ENCODE data around the gene MED9. TPM values are rescaled to one million over a fixed set of nuclear protein-coding genes. Genes with fewer than 3 reads are reported as not detected.

MED9 gene
- total RNA-seq, 1 experiment from 2014 or later, result 12.7 TPM

DNA sequence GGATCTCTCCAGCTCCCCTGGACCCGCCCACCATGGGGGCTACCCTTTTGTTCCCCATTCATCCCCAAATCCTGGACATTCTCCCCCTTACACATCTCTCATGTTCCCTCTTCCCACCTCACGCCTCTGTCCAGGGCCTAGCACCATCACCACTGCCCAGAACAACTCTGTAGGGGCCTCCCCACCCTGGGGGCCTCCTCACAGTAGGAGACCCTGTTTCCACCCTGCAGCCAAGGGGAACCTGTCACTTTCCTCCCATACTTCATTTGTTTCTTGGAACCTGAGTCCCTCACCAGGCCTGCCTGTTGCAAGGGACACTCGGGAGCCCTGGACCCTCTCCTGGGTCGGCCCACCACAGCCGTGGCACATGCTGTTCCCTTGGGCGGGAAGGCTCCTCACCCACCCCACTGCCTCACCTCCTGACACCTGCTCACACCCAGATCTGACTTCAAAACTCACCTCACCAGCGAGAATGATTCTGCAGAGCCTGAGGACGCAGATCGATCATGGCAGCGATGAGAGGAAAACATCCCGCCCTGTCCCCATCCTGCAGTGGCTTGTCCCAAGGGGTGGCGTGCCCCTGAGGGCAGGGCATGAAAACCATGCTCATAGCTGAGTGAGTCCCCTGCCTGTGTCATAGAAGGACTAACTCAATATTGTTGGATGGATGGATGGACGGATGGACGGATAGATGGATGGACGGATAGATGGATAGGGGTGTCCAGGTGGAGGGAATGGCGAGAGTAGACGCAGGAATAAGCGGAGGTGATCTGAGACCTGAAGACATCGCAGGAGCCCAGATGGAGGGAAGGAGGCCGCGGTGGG is 26.2 kb downstream of the MED9 start:
- Mint-ChIP-seq H3K9me3 (ENCODE audit: low read depth, unreplicated experiment) (no peaks in the 10 kb centered on the region), H3K4me3 (ENCODE audit: low read depth, unreplicated experiment) (no peak overlapping the region), H3K27me3 (ENCODE audit: unreplicated experiment) (no peaks in the 10 kb centered on the region), H3K27ac (ENCODE audit: unreplicated experiment) (no peak overlapping the region), H3K4me1 (ENCODE audit: low read depth, unreplicated experiment) (no peaks in the 10 kb centered on the region), H3K36me3 (ENCODE audit: insufficient read depth, unreplicated experiment) (peaks cover 4% of the 10 kb centered on the region)
- TF ChIP-seq, protein P1, sequence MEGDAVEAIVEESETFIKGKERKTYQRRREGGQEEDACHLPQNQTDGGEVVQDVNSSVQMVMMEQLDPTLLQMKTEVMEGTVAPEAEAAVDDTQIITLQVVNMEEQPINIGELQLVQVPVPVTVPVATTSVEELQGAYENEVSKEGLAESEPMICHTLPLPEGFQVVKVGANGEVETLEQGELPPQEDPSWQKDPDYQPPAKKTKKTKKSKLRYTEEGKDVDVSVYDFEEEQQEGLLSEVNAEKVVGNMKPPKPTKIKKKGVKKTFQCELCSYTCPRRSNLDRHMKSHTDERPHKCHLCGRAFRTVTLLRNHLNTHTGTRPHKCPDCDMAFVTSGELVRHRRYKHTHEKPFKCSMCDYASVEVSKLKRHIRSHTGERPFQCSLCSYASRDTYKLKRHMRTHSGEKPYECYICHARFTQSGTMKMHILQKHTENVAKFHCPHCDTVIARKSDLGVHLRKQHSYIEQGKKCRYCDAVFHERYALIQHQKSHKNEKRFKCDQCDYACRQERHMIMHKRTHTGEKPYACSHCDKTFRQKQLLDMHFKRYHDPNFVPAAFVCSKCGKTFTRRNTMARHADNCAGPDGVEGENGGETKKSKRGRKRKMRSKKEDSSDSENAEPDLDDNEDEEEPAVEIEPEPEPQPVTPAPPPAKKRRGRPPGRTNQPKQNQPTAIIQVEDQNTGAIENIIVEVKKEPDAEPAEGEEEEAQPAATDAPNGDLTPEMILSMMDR (IDR thresholded peaks at IDR 0.05; ENCODE audit: unreplicated experiment), result no peak
- CTCF ChIA-PET, result no interaction called here
- intact Hi-C loops (cut with micrococcal nuclease; ENCODE audit: unreplicated experiment), result no loop called here
- DNase-seq, result no peak
- BruUV-seq (replicated peaks), result no TSS peak

DNA sequence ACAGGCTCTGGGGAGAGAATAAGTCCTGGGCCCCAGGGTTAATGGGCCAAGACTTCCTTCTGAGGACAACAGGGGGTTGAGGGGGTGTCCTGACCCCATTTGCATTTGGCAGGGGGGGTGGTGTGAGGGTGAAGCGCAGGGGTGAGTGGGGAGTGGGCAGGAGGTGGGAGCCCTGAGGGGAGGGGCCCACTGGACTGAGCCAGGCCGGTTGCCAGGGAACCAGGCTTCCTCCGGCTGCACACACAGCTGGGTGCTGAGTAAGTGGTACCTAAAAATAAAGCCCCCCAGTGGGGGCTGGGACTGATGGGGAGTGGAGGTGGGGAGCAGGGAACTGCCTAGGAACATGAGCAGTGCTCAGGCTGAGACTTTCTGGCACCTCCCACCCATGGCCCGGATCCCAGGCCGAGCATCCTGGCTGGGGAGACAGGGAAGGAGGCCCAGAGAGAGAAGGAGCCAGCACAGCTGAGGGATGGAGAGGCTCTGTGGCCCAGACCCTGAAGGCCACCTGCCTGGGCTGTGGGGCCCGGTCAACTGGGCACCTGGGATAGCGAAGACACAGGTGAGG is 26.8 kb downstream of the MED9 start:
- Mint-ChIP-seq H3K27ac (ENCODE audit: unreplicated experiment) (no peak overlapping the region), H3K36me3 (ENCODE audit: insufficient read depth, unreplicated experiment) (peaks cover 4% of the 10 kb centered on the region), H3K27me3 (ENCODE audit: unreplicated experiment) (no peaks in the 10 kb centered on the region), H3K9me3 (ENCODE audit: low read depth, unreplicated experiment) (no peaks in the 10 kb centered on the region), H3K4me3 (ENCODE audit: low read depth, unreplicated experiment) (no peak overlapping the region), H3K4me1 (ENCODE audit: low read depth, unreplicated experiment) (no peaks in the 10 kb centered on the region)
- no peak for DNase-seq
- CTCF ChIA-PET, result no interaction called here
- intact Hi-C loops (cut with micrococcal nuclease; ENCODE audit: unreplicated experiment), result no loop called here
- BruUV-seq (replicated peaks), result no TSS peak
- TF ChIP-seq, protein P1 (IDR thresholded peaks at IDR 0.05; ENCODE audit: unreplicated experiment), result no peak

DNA sequence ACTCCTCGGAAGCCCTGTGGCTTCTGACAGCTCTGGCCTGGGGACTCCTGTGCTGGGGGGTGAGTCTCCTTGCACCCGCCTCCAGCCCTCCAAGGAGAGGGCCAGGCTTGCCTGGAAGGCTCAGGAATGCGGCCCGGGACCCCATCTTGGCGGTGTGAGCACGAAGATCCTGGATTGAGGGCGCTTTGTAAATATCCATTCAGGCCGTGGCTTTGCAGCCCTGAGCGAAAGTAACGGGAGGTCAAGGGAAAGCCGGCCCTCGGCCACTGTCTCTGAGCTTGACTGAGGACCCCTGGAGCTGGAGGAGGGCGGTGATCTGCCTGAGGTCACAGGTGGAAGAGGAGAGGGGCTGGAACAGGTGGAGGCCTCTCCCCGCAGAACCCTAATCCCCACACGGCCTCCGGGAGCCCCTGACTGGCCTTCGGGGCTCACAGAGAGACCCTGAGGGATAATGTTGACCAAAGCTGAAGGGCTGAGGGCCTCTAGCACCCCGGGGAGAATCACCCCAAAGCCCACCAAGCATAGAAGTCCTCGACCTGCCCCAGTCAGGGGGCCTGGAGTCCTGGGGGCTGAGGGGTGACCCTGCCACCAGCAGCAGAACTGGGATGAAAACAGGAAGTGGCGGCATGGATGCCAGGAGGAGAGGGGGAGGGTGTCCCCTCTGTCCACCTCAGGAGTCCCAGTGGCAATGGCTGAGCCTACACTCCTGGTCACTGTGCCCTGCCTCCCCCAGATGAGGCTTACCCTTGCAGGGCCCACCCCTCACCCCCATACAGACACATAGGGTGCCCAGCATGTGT is 27.7 kb downstream of the MED9 start:
- no peak for DNase-seq
- Mint-ChIP-seq H3K27me3 (ENCODE audit: unreplicated experiment) (no peaks in the 10 kb centered on the region), H3K36me3 (ENCODE audit: insufficient read depth, unreplicated experiment) (peaks cover 4% of the 10 kb centered on the region), H3K9me3 (ENCODE audit: low read depth, unreplicated experiment) (no peaks in the 10 kb centered on the region), H3K27ac (ENCODE audit: unreplicated experiment) (no peak overlapping the region), H3K4me1 (ENCODE audit: low read depth, unreplicated experiment) (no peaks in the 10 kb centered on the region), H3K4me3 (ENCODE audit: low read depth, unreplicated experiment) (no peak overlapping the region)
- BruUV-seq (replicated peaks), result no TSS peak
- TF ChIP-seq, protein P1 (IDR thresholded peaks at IDR 0.05; ENCODE audit: unreplicated experiment), result no peak
- intact Hi-C loops (cut with micrococcal nuclease; ENCODE audit: unreplicated experiment), result no loop called here
- CTCF ChIA-PET, result no interaction called here

DNA sequence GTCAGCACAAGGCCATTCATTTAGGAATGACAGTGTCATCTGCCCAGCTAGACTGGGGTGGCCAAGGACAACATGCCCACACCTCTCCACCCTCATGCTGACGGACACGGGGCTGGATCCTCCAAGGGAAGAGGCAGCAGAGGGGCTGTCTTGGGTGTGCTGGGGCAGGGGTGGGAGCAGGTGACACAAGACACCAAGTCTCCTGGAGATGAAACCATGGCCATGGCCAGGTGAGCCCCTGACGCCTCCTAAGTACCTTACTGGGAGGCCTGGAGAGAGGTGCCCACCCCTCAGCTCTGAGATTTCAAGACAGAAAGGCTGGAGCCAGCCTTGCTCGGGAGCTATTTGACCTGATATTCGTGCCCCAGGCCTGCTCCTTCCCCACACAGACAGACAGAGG is 28.4 kb downstream of the MED9 start:
- BruUV-seq (replicated peaks), result no TSS peak
- CTCF ChIA-PET, result no interaction called here
- Mint-ChIP-seq H3K27me3 (ENCODE audit: unreplicated experiment) (no peaks in the 10 kb centered on the region), H3K27ac (ENCODE audit: unreplicated experiment) (no peak overlapping the region), H3K9me3 (ENCODE audit: low read depth, unreplicated experiment) (no peaks in the 10 kb centered on the region), H3K4me1 (ENCODE audit: low read depth, unreplicated experiment) (no peaks in the 10 kb centered on the region), H3K4me3 (ENCODE audit: low read depth, unreplicated experiment) (no peak overlapping the region), H3K36me3 (ENCODE audit: insufficient read depth, unreplicated experiment) (peaks cover 4% of the 10 kb centered on the region)
- intact Hi-C loops (cut with micrococcal nuclease; ENCODE audit: unreplicated experiment), result no loop called here
- DNase-seq, result no peak
- TF ChIP-seq, protein P1 (IDR thresholded peaks at IDR 0.05; ENCODE audit: unreplicated experiment), result no peak
